ENCODE data around the gene TTLL10. TPM values are rescaled to one million over a fixed set of nuclear protein-coding genes. Genes with fewer than 3 reads are reported as not detected.

The TTLL10 gene
- total RNA-seq, 8 experiments from 2014 or later: 0.43 to 0.59 TPM; not detected in 6

- ATAC-seq (replicated peaks in 6 of 8): peak in 4 of 8 experiments; percentile 1 to 54 (median 32)
- Histone ChIP-seq H3K4me3 (no peak overlapping the region), H3K27ac (no peak overlapping the region), H3K4me1 (replicated peaks in 1 of 2) (peaks cover 46 to 49% of the 10 kb centered on the region in 2 donors)
- in situ Hi-C loops (cut with MboI; ENCODE audit: low pct_unique_long_range_greater_than_20kb in 2 of 9, low sequenced_read_pairs in 9 of 9, unreplicated experiment in 9 of 9): no loop called here
- 0 to 67% (median 60%) methylated on average over 1 to 11 of the region's 30 CpGs; no CpG with 5 or more reads in 4 of the 10 experiments for WGBS, 10 experiments
Measured at GRCh38 chr1:1239614-1240347, 66.1 kb downstream of the TTLL10 start.

DNA sequence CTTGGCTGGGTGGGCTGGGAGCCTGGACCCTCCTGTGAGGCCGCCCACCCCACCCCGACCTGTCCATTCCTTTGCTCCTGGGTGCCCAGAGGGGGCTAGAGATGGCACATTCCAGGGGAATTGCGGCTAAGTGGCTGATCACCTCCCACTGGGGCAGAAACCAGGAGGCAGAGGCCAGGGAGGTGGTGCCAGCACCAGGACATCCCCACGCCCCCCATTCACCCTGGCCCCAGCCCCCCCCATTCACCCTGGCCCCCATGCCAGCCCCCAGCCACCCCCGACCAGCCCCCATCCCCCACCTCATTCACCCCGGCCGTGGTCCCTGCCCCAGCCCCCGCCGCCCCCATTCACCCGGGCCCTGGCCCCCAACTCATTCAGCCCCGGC, 66.7 kb downstream of the TTLL10 start:
- in situ Hi-C loops (cut with MboI; ENCODE audit: low pct_unique_long_range_greater_than_20kb in 2 of 9, low sequenced_read_pairs in 9 of 9, unreplicated experiment in 9 of 9): no loop called here

GRCh38 chr1:1240822-1241587, 67.3 kb downstream of the TTLL10 start:
- ATAC-seq (replicated peaks in 6 of 8): peak in 2 of 8 experiments; percentile 1 to 17
- Histone ChIP-seq H3K4me1 (replicated peaks in 1 of 2) (peaks cover 48 to 49% of the 10 kb centered on the region in 2 donors), H3K4me3 (no peak overlapping the region), H3K27ac (no peak overlapping the region)
- 73 to 92% (median 75%) methylated on average over 4 to 13 of the region's 23 CpGs; no CpG with 5 or more reads in 7 of the 10 experiments for WGBS, 10 experiments
- in situ Hi-C loops (cut with MboI; ENCODE audit: low pct_unique_long_range_greater_than_20kb in 2 of 9, low sequenced_read_pairs in 9 of 9, unreplicated experiment in 9 of 9): no loop called here

More for the DNA sequence above, 66.7 kb downstream of the TTLL10 start:
- H3K4me3 ChIP-seq: no peak overlapping the region
- 100% methylated on average over 1 of the region's 11 CpGs; no CpG with 5 or more reads in 9 of the 10 experiments for WGBS, 10 experiments
- H3K27ac ChIP-seq: no peak overlapping the region
- ATAC-seq (replicated peaks in 6 of 8): no peak
- peaks cover 46 to 49% of the 10 kb centered on the region in 2 donors for H3K4me1 ChIP-seq (replicated peaks in 1 of 2)

DNA sequence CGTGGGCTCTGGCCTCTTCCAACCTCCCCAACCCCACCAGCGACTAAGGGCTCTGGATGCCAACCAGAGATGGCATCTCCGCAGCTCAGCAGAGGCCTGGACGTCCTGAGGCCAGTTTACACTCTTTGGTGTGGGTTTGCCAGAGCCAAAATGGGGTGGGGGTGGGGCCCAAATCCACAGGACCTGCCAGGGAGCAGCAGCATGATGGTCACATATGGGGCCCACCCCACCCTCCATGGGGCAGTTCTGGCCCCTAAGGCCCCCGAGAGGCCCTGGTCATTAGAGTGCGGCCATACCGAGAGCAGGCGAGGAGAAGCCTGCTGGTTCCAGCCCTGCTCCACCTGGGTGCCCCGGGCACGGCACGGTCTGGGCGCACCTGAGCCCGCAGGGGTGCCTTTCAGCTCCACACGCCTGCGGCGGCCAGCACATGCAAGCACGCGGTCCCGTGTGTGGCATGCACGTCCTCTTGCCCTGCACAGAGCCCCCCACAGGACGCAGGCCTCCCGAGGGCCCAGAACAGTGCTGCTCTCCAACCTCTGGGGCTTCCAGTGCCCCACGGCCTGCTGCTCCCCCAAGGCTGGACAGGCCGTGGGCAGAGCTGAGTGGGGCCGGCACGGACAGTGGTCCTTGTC, 68.0 kb downstream of the TTLL10 start:
- WGBS, 10 experiments: 84 to 100% methylated on average over 2 to 16 of the region's 26 CpGs; no CpG with 5 or more reads in 8 of the 10 experiments
- in situ Hi-C loops (cut with MboI; ENCODE audit: low pct_unique_long_range_greater_than_20kb in 2 of 9, low sequenced_read_pairs in 9 of 9, unreplicated experiment in 9 of 9): no loop called here
- ATAC-seq (replicated peaks in 6 of 8): no peak
- H3K4me1 ChIP-seq (replicated peaks in 1 of 2): peaks cover 51 to 52% of the 10 kb centered on the region in 2 donors
- no peak overlapping the region for H3K27ac ChIP-seq
- H3K4me3 ChIP-seq: no peak overlapping the region

- Histone ChIP-seq H3K27ac (no peak overlapping the region), H3K4me3 (no peak overlapping the region), H3K4me1 (replicated peaks in 1 of 2) (peaks cover 42 to 46% of the 10 kb centered on the region in 2 donors)
- in situ Hi-C loops (cut with MboI; ENCODE audit: low pct_unique_long_range_greater_than_20kb in 2 of 9, low sequenced_read_pairs in 9 of 9, unreplicated experiment in 9 of 9): no loop called here
- WGBS, 10 experiments: 51 to 87% (median 83%) methylated on average over 1 to 9 of the region's 41 CpGs; no CpG with 5 or more reads in 5 of the 10 experiments
- ATAC-seq (replicated peaks in 6 of 8): no peak
Measured at GRCh38 chr1:1242461-1243265, 69.0 kb downstream of the TTLL10 start.

- H3K4me1 ChIP-seq (replicated peaks in 1 of 2): peaks cover 36 to 40% of the 10 kb centered on the region in 2 donors
- in situ Hi-C loops (cut with MboI; ENCODE audit: low pct_unique_long_range_greater_than_20kb in 2 of 9, low sequenced_read_pairs in 9 of 9, unreplicated experiment in 9 of 9): no loop called here
- 87 to 100% (median 89%) methylated on average over 3 to 7 of the region's 23 CpGs; no CpG with 5 or more reads in 7 of the 10 experiments for WGBS, 10 experiments
- no peak overlapping the region for H3K4me3 ChIP-seq
- H3K27ac ChIP-seq: no peak overlapping the region
- no peak for ATAC-seq (replicated peaks in 6 of 8)
Measured at GRCh38 chr1:1243266-1243660, 69.6 kb downstream of the TTLL10 start.

GRCh38 chr1:1243807-1244191, 70.1 kb downstream of the TTLL10 start:
- Histone ChIP-seq H3K4me3 (no peak overlapping the region), H3K4me1 (replicated peaks in 1 of 2) (peaks cover 32 to 35% of the 10 kb centered on the region in 2 donors), H3K27ac (no peak overlapping the region)
- in situ Hi-C loops (cut with MboI; ENCODE audit: low pct_unique_long_range_greater_than_20kb in 2 of 9, low sequenced_read_pairs in 9 of 9, unreplicated experiment in 9 of 9): no loop called here
- 29 to 40% methylated on average over 1 to 3 of the region's 23 CpGs; no CpG with 5 or more reads in 8 of the 10 experiments for WGBS, 10 experiments
- ATAC-seq (replicated peaks in 6 of 8): peak in 2 of 8 experiments; percentile 5 to 8

GRCh38 chr1:1244192-1244811, 70.6 kb downstream of the TTLL10 start:
- in situ Hi-C loops (cut with MboI; ENCODE audit: low pct_unique_long_range_greater_than_20kb in 2 of 9, low sequenced_read_pairs in 9 of 9, unreplicated experiment in 9 of 9): no loop called here
- Histone ChIP-seq H3K27ac (no peak overlapping the region), H3K4me3 (no peak overlapping the region), H3K4me1 (replicated peaks in 1 of 2) (peaks cover 27 to 32% of the 10 kb centered on the region in 2 donors)
- ATAC-seq (replicated peaks in 6 of 8): peak in 2 of 8 experiments; percentile 1 to 10
- 68 to 80% methylated on average over 1 to 4 of the region's 30 CpGs; no CpG with 5 or more reads in 8 of the 10 experiments for WGBS, 10 experiments

DNA sequence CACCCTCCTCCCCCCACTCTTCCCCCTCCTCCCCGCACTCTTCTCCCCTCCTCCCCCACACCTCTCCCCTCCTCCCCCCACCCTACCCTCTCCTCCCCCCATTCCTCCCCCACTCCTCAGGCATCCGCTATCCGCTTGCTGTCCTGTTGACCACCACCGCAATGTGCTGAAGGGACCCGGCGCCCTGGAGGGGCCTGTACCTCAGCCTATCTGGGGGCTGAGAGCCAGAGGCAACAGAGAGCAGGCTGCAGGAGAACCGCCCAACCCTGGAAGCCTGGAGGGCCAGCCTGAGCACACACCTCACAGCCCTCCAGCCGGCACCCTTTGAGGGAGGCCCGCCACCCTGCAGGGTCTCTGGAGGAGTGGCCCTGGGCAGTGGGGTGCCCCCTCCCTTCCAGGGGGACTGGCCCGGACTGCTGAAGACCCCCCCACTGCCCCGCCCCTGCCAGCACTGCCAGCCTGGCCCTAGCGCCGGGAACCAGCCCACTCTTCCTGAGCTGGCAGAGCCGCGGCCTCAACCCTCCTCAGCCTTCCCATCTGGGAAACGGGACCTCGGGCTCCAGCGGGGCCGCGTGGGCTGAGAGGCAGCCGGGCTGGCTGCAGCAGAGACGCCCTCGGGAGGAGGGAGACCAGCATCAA, 71.6 kb downstream of the TTLL10 start:
- H3K4me1 ChIP-seq (replicated peaks in 1 of 2): peaks cover 17 to 25% of the 10 kb centered on the region in 2 donors
- WGBS, 10 experiments: 85% methylated on average over 4 of the region's 23 CpGs; no CpG with 5 or more reads in 9 of the 10 experiments
- in situ Hi-C loops (cut with MboI; ENCODE audit: low pct_unique_long_range_greater_than_20kb in 2 of 9, low sequenced_read_pairs in 9 of 9, unreplicated experiment in 9 of 9): no loop called here

GRCh38 chr1:1245817-1246576, 72.3 kb downstream of the TTLL10 start:
- Histone ChIP-seq H3K27ac (no peak overlapping the region), H3K4me1 (replicated peaks in 1 of 2) (peaks cover 14 to 21% of the 10 kb centered on the region in 2 donors), H3K4me3 (no peak overlapping the region)
- in situ Hi-C loops (cut with MboI; ENCODE audit: low pct_unique_long_range_greater_than_20kb in 2 of 9, low sequenced_read_pairs in 9 of 9, unreplicated experiment in 9 of 9): no loop called here
- ATAC-seq (replicated peaks in 6 of 8): peak in 3 of 8 experiments; percentile 1 to 9 (median 3)
- WGBS, 10 experiments: 49 to 100% (median 60%) methylated on average over 1 to 7 of the region's 45 CpGs; no CpG with 5 or more reads in 5 of the 10 experiments

More for the DNA sequence above, 71.6 kb downstream of the TTLL10 start:
- ATAC-seq (replicated peaks in 6 of 8): no peak
- Histone ChIP-seq H3K4me3 (no peak overlapping the region), H3K27ac (no peak overlapping the region)
